KOPT-K1 (cell line): Measurements from ENCODE around the gene C5orf63.
"Not testable (repeated sequence)": the region's sequence is repeated elsewhere in the genome, so short reads cannot be mapped to it uniquely, and the experiment has no call there.

Experiments used
- H3K27ac ChIP-seq: fragments of 200-600 bp; sonication (generic); 2 replicates; pipeline ENCODE4 v1.5.1; 2016; ENCODE audit warnings: antibody characterized with exemption, mild to moderate bottlenecking, low read depth, low read length; ENCODE audit not compliant: poor library complexity, severe bottlenecking
- H3K36me3 ChIP-seq: fragments of 200-600 bp; sonication (generic); 2 replicates; pipeline ENCODE4 v1.5.1; 2017; ENCODE audit warnings: antibody characterized with exemption, mild to moderate bottlenecking, low read length, moderate library complexity; ENCODE audit not compliant: insufficient read depth
- H3K9me3 ChIP-seq: fragments of 200-600 bp; sonication (generic); 2 replicates; pipeline ENCODE4 v1.5.1; 2017; ENCODE audit warnings: antibody characterized with exemption, low read length, mild to moderate bottlenecking; ENCODE audit not compliant: insufficient read depth, poor library complexity, severe bottlenecking

The C5orf63 gene

GRCh38 chr5:127060470-127060985, 12.8 kb downstream of the C5orf63 start:
- no peaks in the 10 kb centered on the region for H3K36me3 ChIP-seq
- no peak overlapping the region for H3K27ac ChIP-seq
- H3K9me3 ChIP-seq = peaks cover 4% of the 10 kb centered on the region

GRCh38 chr5:127056896-127057295, 16.4 kb downstream of the C5orf63 start:
- no peak overlapping the region for H3K27ac ChIP-seq
- H3K9me3 ChIP-seq = peaks cover 4% of the 10 kb centered on the region
- H3K36me3 ChIP-seq = no peaks in the 10 kb centered on the region

- Histone ChIP-seq H3K36me3 (no peaks in the 10 kb centered on the region), H3K9me3 (peaks cover 4% of the 10 kb centered on the region), H3K27ac (no peak overlapping the region)
Observed at GRCh38 chr5:127055880-127056653, 17.2 kb downstream of the C5orf63 start.

- H3K36me3 ChIP-seq, H3K27ac ChIP-seq, H3K9me3 ChIP-seq: not testable (repeated sequence)
Observed at GRCh38 chr5:127053551-127053950, 19.8 kb downstream of the C5orf63 start.

GRCh38 chr5:127053049-127053448, 20.3 kb downstream of the C5orf63 start:
- H3K9me3 ChIP-seq = peaks cover 4% of the 10 kb centered on the region
- H3K36me3 ChIP-seq = no peaks in the 10 kb centered on the region
- no peak overlapping the region for H3K27ac ChIP-seq

GRCh38 chr5:127051591-127051990, 21.7 kb downstream of the C5orf63 start:
- Histone ChIP-seq H3K27ac (no peak overlapping the region), H3K36me3 (no peaks in the 10 kb centered on the region), H3K9me3 (peaks cover 4% of the 10 kb centered on the region)

GRCh38 chr5:127046343-127047072, 26.8 kb downstream of the C5orf63 start:
- no peaks in the 10 kb centered on the region for H3K36me3 ChIP-seq
- no peak overlapping the region for H3K27ac ChIP-seq
- no peaks in the 10 kb centered on the region for H3K9me3 ChIP-seq

- H3K27ac ChIP-seq = no peak overlapping the region
- H3K9me3 ChIP-seq = no peaks in the 10 kb centered on the region
Observed at GRCh38 chr5:127042593-127042992, 30.7 kb downstream of the C5orf63 start.

GRCh38 chr5:127041571-127041970, 31.7 kb downstream of the C5orf63 start:
- H3K27ac ChIP-seq = no peak overlapping the region
- no peaks in the 10 kb centered on the region for H3K36me3 ChIP-seq

More at GRCh38 chr5:127042593-127042992, 30.7 kb downstream of the C5orf63 start:
- H3K36me3 ChIP-seq = no peaks in the 10 kb centered on the region

GRCh38 chr5:127040796-127041520, 32.3 kb downstream of the C5orf63 start:
- Histone ChIP-seq H3K9me3 (no peaks in the 10 kb centered on the region), H3K27ac (no peak overlapping the region), H3K36me3 (no peaks in the 10 kb centered on the region)

More at GRCh38 chr5:127041571-127041970, 31.7 kb downstream of the C5orf63 start:
- H3K9me3 ChIP-seq = no peaks in the 10 kb centered on the region

- H3K9me3 ChIP-seq = no peaks in the 10 kb centered on the region
- H3K27ac ChIP-seq = no peak overlapping the region
- no peaks in the 10 kb centered on the region for H3K36me3 ChIP-seq
Observed at GRCh38 chr5:127038550-127038949, 34.8 kb downstream of the C5orf63 start.

GRCh38 chr5:127031863-127032232, 41.5 kb downstream of the C5orf63 start:
- no peak overlapping the region for H3K27ac ChIP-seq
- peaks cover 12% of the 10 kb centered on the region for H3K9me3 ChIP-seq
- no peaks in the 10 kb centered on the region for H3K36me3 ChIP-seq

- Histone ChIP-seq H3K27ac (no peak overlapping the region), H3K9me3 (peaks cover 12% of the 10 kb centered on the region), H3K36me3 (no peaks in the 10 kb centered on the region)
Observed at GRCh38 chr5:127031147-127031862, 42.0 kb downstream of the C5orf63 start.

- Histone ChIP-seq H3K9me3 (peaks cover 12% of the 10 kb centered on the region), H3K27ac (no peak within 1 kb of the TSS), H3K36me3 (no peaks in the 10 kb centered on the region)
Observed at GRCh38 chr5:127030259-127031146, 42.8 kb downstream of the C5orf63 start, which contains the start of gene MARCHF3. Gene MARCHF3 (minus strand): TSS chr5:127030558. CDS start chr5:126918171, 112,387 bp downstream.
